ENCODE data around the gene KCNG1. TPM values are rescaled to one million over a fixed set of nuclear protein-coding genes. Genes with fewer than 3 reads are reported as not detected.

KCNG1 gene
- total RNA-seq, 1 donor from 2014 or later, result 7.4 TPM

GRCh38 chr20:50991076-50991475 lies 31.8 kb downstream of the KCNG1 start:
- no peak for TF ChIP-seq CTCF (IDR thresholded peaks at IDR 0.05)
- POLR2A ChIA-PET, result interaction anchor here (0.6 kb wide), 1 partner anchor 10 kb away, joined by 3 read pairs; no protein-coding TSS in a partner anchor
- CTCF ChIA-PET, result interaction anchor here (1.0 to 2.5 kb wide), 4 partner anchors 9 to 316 kb away, joined by 5 to 8 read pairs (median 5); partner anchors contain the start of gene BCAS4

DNA sequence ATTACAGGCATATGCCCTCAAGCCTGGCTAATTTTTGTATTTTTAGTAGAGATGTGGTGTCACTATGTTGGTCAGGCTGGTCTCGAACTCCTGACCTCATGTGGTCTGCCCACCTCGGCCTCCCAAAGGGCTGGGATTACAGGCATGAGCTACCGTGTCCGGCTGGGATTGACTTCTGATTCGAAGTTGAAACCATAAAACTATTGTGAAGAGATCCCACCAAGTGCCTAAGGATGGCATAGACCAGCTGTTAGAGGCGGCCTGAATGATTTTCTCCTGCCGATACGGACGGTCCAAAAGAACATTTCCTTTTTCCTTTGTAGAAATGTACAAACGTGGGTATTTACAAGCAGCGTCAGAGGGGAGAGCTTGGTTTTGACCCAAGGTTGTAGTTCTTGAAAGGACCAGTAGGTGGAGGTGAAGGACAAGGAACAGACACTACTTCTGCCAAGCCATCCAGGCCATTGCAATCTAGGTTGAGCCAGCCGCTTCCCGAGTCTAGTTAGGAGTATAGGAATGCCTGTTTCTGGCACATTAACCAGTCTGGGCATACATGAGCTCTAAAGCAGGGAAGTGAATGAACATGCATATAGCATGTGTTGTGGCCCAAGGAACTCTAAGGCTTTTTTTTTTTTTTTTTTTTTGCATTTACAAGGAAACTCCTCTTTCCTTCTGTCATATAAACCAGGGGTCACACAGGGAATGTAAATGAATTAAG lies 35.3 kb downstream of the KCNG1 start:
- no peak overlapping the region for H3K27ac Mint-ChIP-seq
- H3K9me3 Mint-ChIP-seq, result no peaks in the 10 kb centered on the region
- peaks cover 9% of the 10 kb centered on the region for H3K4me1 Mint-ChIP-seq
- POLR2A ChIA-PET, result interaction anchor here (0.6 to 1.0 kb wide), 4 partner anchors 193 to 543 kb away, joined by 3 to 7 read pairs (median 6); no protein-coding TSS in a partner anchor
- DNase-seq, result no peak
- intact Hi-C loops (cut with micrococcal nuclease), result loop anchor here (1.0 to 10.0 kb wide), 8 partner anchors 319 to 1392 kb away; no protein-coding TSS in a partner anchor
- peak; percentile 44 for TF ChIP-seq CTCF (IDR thresholded peaks at IDR 0.05)
- peaks cover 22% of the 10 kb centered on the region for H3K27me3 Mint-ChIP-seq
- ATAC-seq (ENCODE audit: low read depth), result peak; percentile 94
- H3K36me3 Mint-ChIP-seq (ENCODE audit: low read depth), result no peaks in the 10 kb centered on the region
- CTCF ChIA-PET, result interaction anchor here (0.5 to 3.6 kb wide), 32 partner anchors 10 to 1393 kb away, joined by 3 to 109 read pairs (median 4); partner anchors contain the start of gene BCAS4
- H3K4me3 Mint-ChIP-seq, result no peak overlapping the region

More at GRCh38 chr20:50991076-50991475, 31.8 kb downstream of the KCNG1 start:
- Mint-ChIP-seq H3K4me3 (no peak overlapping the region), H3K36me3 (ENCODE audit: low read depth) (no peaks in the 10 kb centered on the region), H3K4me1 (peaks cover 15% of the 10 kb centered on the region), H3K27ac (no peak overlapping the region), H3K27me3 (peaks cover 12% of the 10 kb centered on the region), H3K9me3 (no peaks in the 10 kb centered on the region)
- DNase-seq (no peak), ATAC-seq (ENCODE audit: low read depth) (no peak)
- intact Hi-C loops (cut with micrococcal nuclease), result no loop called here

DNA sequence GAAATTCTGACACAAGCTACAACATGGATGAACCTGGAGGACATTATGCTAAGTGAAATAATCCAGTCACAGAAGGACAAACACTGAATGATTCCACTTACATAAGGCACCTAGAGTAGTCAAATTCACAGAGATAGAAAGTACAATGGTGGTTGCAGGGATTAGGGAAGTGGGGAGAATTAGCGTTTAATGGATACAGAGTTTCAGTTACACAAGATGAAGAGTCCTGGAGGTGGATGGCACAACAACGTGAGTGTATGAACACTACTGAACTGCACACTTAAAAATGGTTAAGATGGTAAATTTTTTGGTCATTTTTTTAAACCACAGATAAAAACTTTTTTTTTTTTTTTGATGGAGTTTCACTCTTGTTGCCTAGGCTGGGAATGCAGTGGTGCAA lies 39.6 kb downstream of the KCNG1 start:
- no peak for ATAC-seq (ENCODE audit: low read depth)
- no peak for DNase-seq
- no peak for TF ChIP-seq CTCF (IDR thresholded peaks at IDR 0.05)
- ChIA-PET CTCF (interaction anchor here (2.2 to 5.9 kb wide), 3 partner anchors 10 to 323 kb away, joined by 7 to 50 read pairs (median 31); partner anchors contain the start of gene BCAS4), POLR2A (no interaction called here)
- Mint-ChIP-seq H3K36me3 (ENCODE audit: low read depth) (no peaks in the 10 kb centered on the region), H3K27me3 (peaks cover 35% of the 10 kb centered on the region), H3K4me3 (no peak overlapping the region), H3K9me3 (no peaks in the 10 kb centered on the region), H3K4me1 (peaks cover 3% of the 10 kb centered on the region), H3K27ac (no peak overlapping the region)
- intact Hi-C loops (cut with micrococcal nuclease), result loop anchor here (10.0 kb wide), 1 partner anchor 981 kb away; no protein-coding TSS in a partner anchor

DNA sequence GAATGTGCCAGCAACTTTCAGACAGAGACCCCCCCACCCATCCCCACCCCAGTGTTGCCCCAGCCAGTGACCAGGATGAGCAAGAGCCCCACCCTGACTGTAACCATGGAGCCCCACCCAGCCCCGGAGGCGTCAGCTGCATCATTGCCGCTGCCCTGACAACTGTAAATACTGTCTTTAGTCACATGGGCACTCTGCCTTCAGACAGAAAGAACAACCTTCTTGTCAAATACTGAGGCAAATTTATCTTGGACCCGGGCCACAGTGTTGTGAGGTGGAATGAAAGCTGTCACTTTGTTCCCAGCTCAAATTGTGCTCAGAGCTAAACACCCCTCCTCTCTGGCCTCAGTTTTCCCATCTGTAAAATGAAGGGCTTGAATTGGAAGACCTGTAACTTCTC lies 40.5 kb downstream of the KCNG1 start:
- H3K36me3 Mint-ChIP-seq (ENCODE audit: low read depth), result no peaks in the 10 kb centered on the region
- ChIA-PET CTCF (interaction anchor here (1.2 to 5.9 kb wide), 7 partner anchors 8 to 642 kb away, joined by 3 to 50 read pairs (median 7); partner anchors contain the start of gene BCAS4), POLR2A (interaction anchor here (0.7 to 2.0 kb wide), 3 partner anchors 24 to 192 kb away, joined by 3 to 8 read pairs (median 3); partner anchors contain the start of genes DPM1 and MOCS3)
- intact Hi-C loops (cut with micrococcal nuclease), result loop anchor here (10.0 kb wide), 1 partner anchor 982 kb away; no protein-coding TSS in a partner anchor
- H3K27me3 Mint-ChIP-seq, result peaks cover 33% of the 10 kb centered on the region
- no peak for TF ChIP-seq CTCF (IDR thresholded peaks at IDR 0.05)
- no peaks in the 10 kb centered on the region for H3K9me3 Mint-ChIP-seq
- DNase-seq (no peak), ATAC-seq (ENCODE audit: low read depth) (no peak)
- H3K4me1 Mint-ChIP-seq, result peaks cover 3% of the 10 kb centered on the region
- no peak overlapping the region for H3K27ac Mint-ChIP-seq
- no peak overlapping the region for H3K4me3 Mint-ChIP-seq

GRCh38 chr20:50981714-50982048 lies 41.2 kb downstream of the KCNG1 start:
- Mint-ChIP-seq H3K4me3 (no peak overlapping the region), H3K9me3 (no peaks in the 10 kb centered on the region), H3K27me3 (peaks cover 35% of the 10 kb centered on the region), H3K36me3 (ENCODE audit: low read depth) (no peaks in the 10 kb centered on the region), H3K27ac (no peak overlapping the region), H3K4me1 (peaks cover 3% of the 10 kb centered on the region)
- ATAC-seq (ENCODE audit: low read depth) (no peak), DNase-seq (no peak)
- CTCF ChIA-PET, result interaction anchor here (1.2 to 5.9 kb wide), 10 partner anchors 8 to 642 kb away, joined by 3 to 50 read pairs (median 5); partner anchors contain the start of genes BCAS4, DPM1 and MOCS3
- POLR2A ChIA-PET, result interaction anchor here (2.0 kb wide), 1 partner anchor 191 kb away, joined by 8 read pairs; no protein-coding TSS in a partner anchor
- intact Hi-C loops (cut with micrococcal nuclease), result loop anchor here (1.0 to 10.0 kb wide), 2 partner anchors 191 to 983 kb away; no protein-coding TSS in a partner anchor
- peak; percentile 6 for TF ChIP-seq CTCF (IDR thresholded peaks at IDR 0.05)

All from activated B cell treated with CpG ODN at 0.5 μM for 24 hours (primary cell).